Stromal cell of bone marrow (primary cell): ENCODE data around the gene TNNI2.

Experiments
- DNase-seq: peaks from one replicate; pipeline ENCODE4 v3.0.0-alpha.2; 2012; ENCODE audit warnings: low read depth

The TNNI2 gene

DNA sequence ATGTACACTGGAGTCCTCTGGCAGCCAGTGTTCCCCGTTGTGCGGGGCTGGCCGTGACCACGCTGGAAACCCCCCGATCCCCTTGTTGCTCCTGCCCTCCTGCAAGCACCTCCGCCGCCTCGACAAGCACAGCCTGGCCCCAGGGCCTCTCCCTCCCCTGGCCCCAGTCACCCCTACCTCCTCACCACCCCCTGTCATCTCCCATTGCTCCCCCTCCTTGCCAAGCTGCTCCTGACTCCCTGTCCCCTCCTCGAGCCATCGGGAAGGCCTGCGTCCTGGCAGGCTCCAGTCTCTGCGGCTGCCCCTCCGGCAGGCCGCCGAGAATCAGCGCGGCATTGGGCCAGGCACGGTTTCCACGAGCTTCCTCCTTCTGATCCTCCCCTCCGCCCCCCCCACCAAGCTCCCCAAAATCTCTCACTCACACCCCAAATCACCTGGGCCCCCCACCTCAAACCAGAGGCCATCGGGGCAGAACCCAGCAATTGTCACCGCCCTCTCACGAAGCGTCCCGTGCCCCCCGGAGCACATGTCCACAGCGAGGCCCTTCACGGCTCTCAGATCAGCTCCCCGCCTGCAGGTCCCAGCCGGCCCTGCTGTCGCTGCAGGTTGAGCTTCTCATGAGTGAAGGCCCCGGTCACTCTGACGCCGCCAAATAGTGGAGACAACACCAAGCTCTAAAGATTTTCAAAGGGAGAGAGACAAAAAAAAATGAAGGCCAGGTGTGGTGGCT is 8.4 kb downstream of the TNNI2 start:
- DNase-seq = no peak

GRCh38 chr11:1847926-1848639 is 9.3 kb downstream of the TNNI2 start:
- DNase-seq = no peak

- no peak for DNase-seq
These were observed 10.1 kb downstream of the TNNI2 start for GRCh38 chr11:1848640-1849430.

GRCh38 chr11:1851468-1852180 is 12.8 kb downstream of the TNNI2 start:
- no peak for DNase-seq

DNA sequence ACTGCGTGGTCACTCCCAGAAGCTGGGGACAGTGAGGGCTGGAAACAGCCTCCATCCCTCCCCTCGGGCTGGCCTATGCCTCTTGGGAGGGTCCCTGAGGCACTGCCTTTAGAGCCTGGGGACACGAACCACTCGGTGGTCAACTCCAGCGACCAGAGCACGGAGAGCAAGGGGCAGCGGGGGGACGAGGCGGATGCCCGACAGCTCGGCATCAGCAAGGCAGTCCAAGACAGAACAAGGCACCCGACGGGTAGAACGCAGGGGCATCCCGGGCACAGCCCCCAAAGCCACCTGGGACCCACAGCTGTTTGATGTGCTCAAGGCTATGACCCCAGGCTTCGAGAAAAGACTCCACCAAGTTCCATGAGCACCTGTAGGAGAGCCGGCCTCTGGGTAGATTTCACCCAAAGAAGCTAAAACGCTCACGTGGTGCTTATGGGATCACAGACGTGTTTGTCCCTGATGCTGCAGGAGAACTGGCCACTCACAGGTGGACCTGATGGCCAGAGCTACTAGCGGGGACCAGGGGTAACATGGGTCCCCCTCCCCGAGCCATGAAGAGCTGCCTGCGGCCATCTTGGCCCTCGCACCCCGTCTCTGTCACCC is 13.6 kb downstream of the TNNI2 start:
- DNase-seq = no peak

GRCh38 chr11:1852877-1853276 is 14.1 kb downstream of the TNNI2 start, which contains the start of gene LSP1:
LSP1 (plus strand) TSS chr11:1853084; CDS start chr11:1853145, 61 bp downstream.
- DNase-seq = no peak

DNA sequence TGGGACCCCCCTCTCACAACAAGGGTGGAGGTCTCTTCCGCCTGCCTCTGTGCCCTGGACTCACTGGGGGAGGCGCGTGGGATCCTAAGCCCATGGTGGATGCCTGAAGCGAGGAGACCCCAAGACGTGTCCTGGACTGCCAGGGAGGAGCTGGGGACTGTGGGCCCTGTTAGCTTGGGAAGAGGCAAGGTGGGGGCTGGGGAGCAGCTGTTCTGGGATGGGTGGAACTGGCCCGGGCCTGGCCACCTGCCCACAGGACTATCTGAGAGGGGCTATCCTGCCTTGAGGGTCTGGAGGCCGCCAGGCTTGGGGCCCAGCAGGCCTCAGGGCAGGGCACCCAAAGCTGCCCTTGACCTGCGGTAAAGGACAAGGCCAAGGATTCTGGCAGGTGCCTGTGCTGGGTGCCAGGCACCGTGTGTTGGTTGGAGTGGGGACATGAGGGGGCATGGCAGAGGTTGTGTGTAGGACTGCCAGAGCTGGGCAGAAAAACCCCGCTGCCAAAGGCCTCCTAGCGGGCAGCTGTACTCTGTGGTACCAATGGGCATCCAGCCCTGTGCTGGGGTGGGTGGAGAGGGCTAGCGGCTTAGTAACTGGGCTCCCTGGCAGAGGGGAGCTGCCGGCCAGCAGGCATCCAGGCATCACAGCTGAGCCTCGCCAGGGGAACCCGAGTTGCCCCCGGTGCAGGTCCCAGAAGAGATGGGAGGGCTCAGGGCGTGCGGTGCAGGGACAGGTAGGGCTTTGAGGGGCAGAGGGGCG is 14.8 kb downstream of the TNNI2 start:
- DNase-seq = no peak

DNA sequence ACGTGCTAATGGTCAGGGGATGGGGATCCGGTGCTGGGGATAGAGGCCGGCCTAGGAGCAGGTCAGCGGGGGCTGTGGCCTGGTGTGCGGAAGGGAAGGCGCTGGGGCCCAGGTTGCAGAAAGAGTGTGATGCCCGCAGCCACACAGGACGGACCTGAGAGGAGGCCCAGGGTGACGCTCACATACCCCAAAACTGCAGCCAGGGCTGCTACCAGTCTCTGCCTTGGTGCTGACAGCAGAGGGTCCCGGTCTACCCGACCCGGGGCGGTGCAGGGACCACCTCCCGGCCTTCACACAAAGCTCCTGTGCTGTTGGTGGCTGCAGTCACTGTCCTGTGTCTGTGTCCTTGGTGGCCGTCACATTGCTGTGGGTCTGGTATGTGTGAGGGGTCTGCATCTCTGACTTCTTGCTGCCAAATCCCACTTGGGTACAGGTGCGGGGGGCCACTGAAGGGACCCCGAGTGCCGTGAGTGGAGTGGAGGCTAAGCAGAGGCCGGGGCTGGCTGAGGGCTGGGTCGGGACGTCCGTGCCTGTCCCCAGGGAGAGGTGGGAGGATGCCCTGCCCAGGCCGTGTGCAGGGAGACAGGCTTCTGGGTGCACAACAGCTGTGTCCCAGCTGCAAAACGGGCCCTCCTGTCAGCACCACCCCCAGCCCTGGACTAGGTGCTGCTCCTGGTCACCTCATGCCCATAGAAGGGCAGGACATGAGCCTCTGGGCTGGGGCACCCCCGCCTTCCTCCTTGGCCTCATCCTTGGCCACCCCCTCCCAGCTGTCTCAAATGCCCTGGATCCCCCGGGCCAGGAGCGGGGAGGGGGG is 15.6 kb downstream of the TNNI2 start:
- no peak for DNase-seq

DNA sequence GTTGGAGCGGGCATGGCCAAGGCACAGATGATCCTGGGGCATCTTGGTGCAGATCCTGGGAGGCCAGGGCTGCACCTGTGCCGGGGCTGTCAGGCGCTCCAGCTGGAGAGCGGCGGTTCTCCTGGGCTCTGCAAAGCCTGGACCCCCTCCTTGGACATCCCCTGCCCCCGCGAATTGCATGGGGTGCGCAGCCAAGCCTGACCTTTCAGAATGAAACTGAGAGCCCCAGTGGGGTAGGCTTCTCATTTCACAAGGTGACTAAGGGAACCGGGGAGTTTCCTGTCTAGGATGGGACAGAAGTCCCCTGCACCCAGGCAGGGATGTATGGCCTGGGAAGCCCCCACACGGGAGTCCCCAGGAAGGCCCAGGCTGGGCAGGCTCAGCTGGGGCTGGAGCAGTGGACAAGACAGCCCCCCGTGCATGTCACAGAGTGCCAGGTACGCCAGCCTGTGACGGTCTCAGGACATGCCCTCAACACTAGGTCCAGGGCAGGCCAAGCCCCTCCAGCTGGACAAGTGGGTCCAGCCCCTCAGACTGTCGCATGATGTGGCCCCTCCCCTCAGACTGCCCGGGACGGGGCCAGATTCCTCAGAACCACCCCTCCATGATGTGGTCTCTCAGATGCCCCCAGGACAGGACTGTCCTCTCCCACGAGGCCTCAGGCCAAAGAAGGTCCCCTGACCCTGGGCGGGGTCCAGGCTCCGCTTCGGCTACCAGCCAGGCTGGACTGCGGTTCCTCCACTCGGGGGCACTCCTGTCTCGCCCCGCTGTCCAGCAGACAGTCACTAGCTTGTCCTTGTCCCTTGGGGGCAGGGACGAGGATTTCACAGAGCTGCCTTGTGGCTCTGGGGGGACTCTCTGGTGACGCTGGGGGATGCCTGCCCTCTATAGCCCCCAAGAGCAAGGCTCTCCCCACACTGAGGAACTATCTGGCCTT is 16.4 kb downstream of the TNNI2 start:
- no peak for DNase-seq

- DNase-seq = no peak
These were observed 17.1 kb downstream of the TNNI2 start for GRCh38 chr11:1855886-1856265.

GRCh38 chr11:1856306-1857005 is 17.7 kb downstream of the TNNI2 start:
- no peak for DNase-seq

DNA sequence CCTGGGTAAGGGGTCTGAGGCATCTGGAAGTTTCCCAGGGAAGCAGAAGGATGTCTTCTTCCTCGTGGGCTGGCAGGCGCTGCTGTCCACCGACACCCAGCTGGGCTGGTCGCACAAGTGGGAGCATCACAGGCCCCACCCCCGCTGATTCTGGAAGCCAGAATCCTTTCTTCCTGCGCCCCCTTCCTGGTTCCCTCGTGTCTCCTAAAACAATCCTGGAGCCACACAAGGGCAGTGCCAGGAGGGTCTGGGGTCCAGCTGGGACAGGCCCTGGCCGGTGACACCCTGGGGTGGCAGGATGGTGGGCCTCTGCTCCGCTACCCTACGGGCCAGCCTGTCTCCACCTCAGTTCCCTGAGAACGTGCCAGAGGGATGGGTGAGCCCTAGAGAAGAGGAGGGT is 18.3 kb downstream of the TNNI2 start:
- no peak for DNase-seq

DNA sequence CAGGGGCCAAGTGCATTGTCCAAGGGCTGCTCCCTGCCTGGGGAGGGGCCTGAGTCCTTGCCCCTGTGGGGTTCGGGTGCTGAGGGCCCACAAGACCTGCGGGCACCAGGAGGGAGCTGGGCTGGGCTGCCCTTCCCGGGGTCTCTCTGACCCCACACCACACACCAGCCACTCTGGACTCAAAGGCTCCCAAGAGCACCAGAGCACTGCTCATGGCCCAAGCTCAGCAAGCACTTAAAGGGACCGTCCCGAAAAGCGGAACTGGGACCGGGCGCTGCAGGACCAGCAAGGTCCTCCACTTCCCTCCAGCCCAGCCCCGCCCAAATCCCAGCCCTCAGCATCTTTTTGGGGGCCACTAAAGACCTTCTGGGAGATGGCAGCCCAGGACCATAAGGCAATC is 19.4 kb downstream of the TNNI2 start:
- DNase-seq = no peak

DNA sequence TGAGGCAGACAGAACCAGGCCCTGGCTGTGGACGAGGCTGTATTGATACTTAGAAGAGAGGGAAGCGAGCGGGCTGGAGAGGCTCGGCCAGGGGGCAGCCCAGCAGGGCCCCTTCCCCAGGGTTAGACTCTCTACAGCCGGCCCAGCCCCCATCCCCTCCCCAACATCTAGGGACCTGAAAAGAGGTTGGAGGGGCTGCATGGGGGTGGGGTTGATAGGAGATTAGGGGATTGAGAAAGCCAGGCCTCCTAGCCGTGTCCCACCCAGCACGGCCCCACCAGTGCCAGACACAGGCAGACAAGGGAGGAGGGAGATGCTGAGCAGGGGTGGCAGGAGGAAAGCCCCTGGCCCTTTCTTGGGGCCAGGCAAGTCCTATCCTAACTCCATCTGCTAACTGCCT is 19.8 kb downstream of the TNNI2 start:
- no peak for DNase-seq

DNA sequence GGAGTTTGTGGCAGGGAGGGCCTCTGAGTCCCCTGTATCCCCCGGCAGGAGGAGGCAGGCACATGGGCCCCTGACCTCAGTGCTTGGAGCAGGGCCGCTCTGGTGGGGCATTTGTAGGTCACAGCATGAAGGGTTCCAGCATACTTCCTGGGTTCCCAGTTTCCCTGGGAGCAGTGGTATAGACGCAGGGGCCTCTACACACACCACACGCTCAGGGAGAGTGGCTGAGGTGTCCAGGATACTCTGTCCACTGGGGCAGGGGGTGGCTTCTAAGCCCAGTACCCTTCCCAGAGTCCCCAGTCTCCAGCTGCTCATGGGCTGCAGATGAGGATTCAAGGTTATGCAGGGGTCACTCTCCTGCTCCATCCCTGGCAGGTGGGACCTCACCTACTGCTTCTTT is 20.2 kb downstream of the TNNI2 start:
- DNase-seq = no peak

DNA sequence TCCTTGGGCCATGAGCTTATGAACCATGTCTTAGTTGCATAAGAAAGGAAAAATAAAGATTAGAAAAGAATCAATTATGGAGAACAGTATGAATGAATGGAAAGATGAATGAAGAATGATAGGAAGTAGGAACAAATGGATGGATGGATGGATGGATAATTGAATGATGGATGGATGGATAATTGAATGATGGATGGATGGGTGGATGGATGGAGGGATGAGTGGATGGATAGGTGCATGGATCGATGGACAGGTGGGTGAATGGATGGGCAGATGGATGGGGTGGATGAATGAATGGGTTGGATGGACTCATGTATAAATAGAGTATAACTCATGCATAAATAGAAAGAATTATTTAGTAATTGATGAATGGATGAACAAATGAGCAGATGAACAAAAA is 21.3 kb downstream of the TNNI2 start:
- no peak for DNase-seq

DNA sequence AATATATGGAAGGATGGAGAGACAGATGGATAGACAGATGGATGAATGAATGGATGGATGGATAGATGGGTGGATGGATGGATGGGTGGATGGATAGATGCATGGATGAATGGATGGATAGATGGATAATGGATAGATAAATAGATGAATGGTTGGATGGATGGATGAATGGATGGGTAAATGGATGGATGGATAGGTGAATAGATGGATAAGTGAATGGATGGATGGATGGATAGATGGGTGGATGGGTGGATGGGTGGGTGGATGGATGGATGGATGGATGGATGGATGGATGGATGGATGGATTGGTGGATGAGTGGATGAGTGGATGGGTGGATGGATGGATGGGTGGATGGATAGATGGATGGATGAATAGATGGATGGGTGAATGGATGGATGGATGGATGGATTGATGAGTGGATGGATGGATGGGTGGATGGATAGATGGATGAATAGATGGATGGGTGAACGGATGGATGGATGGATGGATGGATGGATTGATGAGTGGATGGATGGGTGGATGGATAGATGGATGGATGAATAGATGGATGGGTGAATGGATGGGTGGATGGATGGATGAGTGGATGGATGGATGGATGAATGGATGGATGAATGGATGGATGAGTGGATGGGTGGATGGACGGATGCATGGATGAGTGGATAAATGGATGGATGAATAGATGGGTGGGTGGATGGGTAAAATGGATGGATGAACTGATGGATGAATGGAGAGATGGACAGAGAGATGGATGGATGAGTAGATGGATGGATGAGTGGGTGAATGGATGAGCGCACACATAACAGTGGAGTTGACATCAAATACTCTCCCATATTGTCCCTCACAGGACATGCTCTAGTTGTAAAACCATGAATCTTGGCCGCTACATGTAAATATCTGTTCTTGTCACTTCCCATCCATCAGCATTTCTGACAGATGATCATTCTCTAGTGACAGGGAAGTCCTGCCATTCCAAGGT is 22.9 kb downstream of the TNNI2 start:
- DNase-seq = no peak
